H1 (cell line): Measurements from ENCODE around the gene G3BP1. TPM values are rescaled to one million over a fixed set of nuclear protein-coding genes. Genes with fewer than 3 reads are reported as not detected.

Experiments used
- MAFK ChIP-seq: IDR thresholded peaks from 2 replicates; pipeline ENCODE4 v1.6.1; 2012; ENCODE audit warnings: low read depth, mild to moderate bottlenecking, improper control_type of control experiment, low read length
- ZNF274 ChIP-seq: IDR thresholded peaks from 2 replicates; pipeline ENCODE4 v1.7.0; 2012; ENCODE audit warnings: low read length, borderline replicate concordance; ENCODE audit errors: extremely low read depth
- polyA plus RNA-seq, 7 experiments: library from polyadenylated mRNA; depleted of rRNA in 3 of 7; stranded (reverse) in 5 of 7; unstranded in 2 of 7; fragments of >200 nt in 5 of 7; fragments of 200-250 nt in 2 of 7; gene quantifications; 1 replicate in 5 of 7; 2 replicates in 1 of 7; 4 replicates in 1 of 7; pipeline versions ENCODE4 v1.2.1 to v1.2.3, GENCODE V29; 2011 to 2013; ENCODE audit warnings: missing spikeins in 2 of 7, mixed read lengths in 2 of 7
- total RNA-seq: library from RNA; stranded (reverse); fragmentation: NEBNext Ultra II Directional; extraction: Animal tissue kit (Norgen Biotek cat#: 25700); gene quantifications from 2 replicates; pipeline ENCODE4 v1.2.1, GENCODE V29; 2021
- TF ChIP-seq, protein P1 (sequence below): IDR thresholded peaks from 2 replicates; pipeline ENCODE4 v1.6.1; 2011; ENCODE audit warnings: low read length, improper control_type of control experiment

Gene G3BP1
- total and polyA plus RNA-seq, 2 of the 8 experiments (the other 6 are each of a cell fraction or from before 2014, with no cell fraction given), result 71.2 to 516 TPM

- TF ChIP-seq, protein P1, sequence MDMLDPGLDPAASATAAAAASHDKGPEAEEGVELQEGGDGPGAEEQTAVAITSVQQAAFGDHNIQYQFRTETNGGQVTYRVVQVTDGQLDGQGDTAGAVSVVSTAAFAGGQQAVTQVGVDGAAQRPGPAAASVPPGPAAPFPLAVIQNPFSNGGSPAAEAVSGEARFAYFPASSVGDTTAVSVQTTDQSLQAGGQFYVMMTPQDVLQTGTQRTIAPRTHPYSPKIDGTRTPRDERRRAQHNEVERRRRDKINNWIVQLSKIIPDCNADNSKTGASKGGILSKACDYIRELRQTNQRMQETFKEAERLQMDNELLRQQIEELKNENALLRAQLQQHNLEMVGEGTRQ, result no peak
- TF ChIP-seq MAFK (no peak), ZNF274 (no peak)
These were observed 48.1 kb downstream of the G3BP1 start (continued) for GRCh38 chr5:151819830-151820229.
